ENCODE results near the gene ATP8B3.
"Not testable (repeated sequence)": the region's sequence is repeated elsewhere in the genome, so short reads cannot be mapped to it uniquely, and the experiment has no call there.

ATP8B3 gene

GRCh38 chr19:1816530-1817298, 4.6 kb upstream of the ATP8B3 start:
- no peak for DNase-seq

- DNase-seq = no peak
These were observed 3.8 kb upstream of the ATP8B3 start for GRCh38 chr19:1815605-1816529.

GRCh38 chr19:1814833-1815604, 2.9 kb upstream of the ATP8B3 start:
- DNase-seq = no peak

GRCh38 chr19:1814391-1814790, 2.3 kb upstream of the ATP8B3 start:
- DNase-seq = no peak

GRCh38 chr19:1813192-1814182, 1.4 kb upstream of the ATP8B3 start:
- DNase-seq = no peak

- DNase-seq = peak; percentile 75
These were observed 533 bp upstream of the ATP8B3 start for GRCh38 chr19:1812426-1813191.

- peak; percentile 52 for DNase-seq
These were observed 593 bp downstream of the ATP8B3 start for GRCh38 chr19:1811472-1811894.

GRCh38 chr19:1810439-1811160, 1.5 kb downstream of the ATP8B3 start:
- no peak for DNase-seq

- no peak for DNase-seq
These were observed 2.4 kb downstream of the ATP8B3 start for GRCh38 chr19:1809678-1810077.

- DNase-seq = no peak
These were observed 3.7 kb downstream of the ATP8B3 start for GRCh38 chr19:1808395-1808731.

- no peak for DNase-seq
These were observed 4.2 kb downstream of the ATP8B3 start for GRCh38 chr19:1807695-1808394.

- DNase-seq = no peak
These were observed 4.9 kb downstream of the ATP8B3 start for GRCh38 chr19:1807030-1807694.

- DNase-seq = no peak
These were observed 5.7 kb downstream of the ATP8B3 start for GRCh38 chr19:1806184-1807029.

GRCh38 chr19:1805401-1806183, 6.5 kb downstream of the ATP8B3 start:
- DNase-seq = no peak

GRCh38 chr19:1804858-1805257, 7.2 kb downstream of the ATP8B3 start:
- DNase-seq = no peak

GRCh38 chr19:1799695-1800342, 12.3 kb downstream of the ATP8B3 start:
- DNase-seq = no peak

- not testable (repeated sequence) for DNase-seq
These were observed 14.8 kb downstream of the ATP8B3 start for GRCh38 chr19:1797313-1797712.

Data from effector CD4-positive, alpha-beta T cell (primary cell).